Neuronal stem cell (in vitro differentiated cells): ENCODE data around the gene DLG3.
A peak's percentile ranks its signal among the peaks of the same experiment; 100 is the strongest.

Experiments
- DNase-seq: peaks from one replicate; pipeline ENCODE4 v3.0.0-alpha.2; 2013; ENCODE audit warnings: low spot score
- H2AFZ ChIP-seq: one replicate; pipeline ENCODE4 v1.6.1; 2013; ENCODE audit warnings: mild to moderate bottlenecking, low read length, inconsistent platforms
- H2AK5ac ChIP-seq: 2 replicates; pipeline ENCODE4 v1.6.1; 2013; ENCODE audit warnings: low read depth, mild to moderate bottlenecking, inconsistent platforms, low read length, moderate library complexity, mixed read lengths
- H2BK120ac ChIP-seq: 2 replicates; pipeline ENCODE4 v1.6.1; 2013; ENCODE audit warnings: low read depth, mild to moderate bottlenecking, inconsistent platforms, low read length, moderate library complexity, mixed read lengths
- H2BK12ac ChIP-seq: one replicate; pipeline ENCODE4 v1.6.1; 2013; ENCODE audit warnings: low read length, inconsistent platforms
- H2BK15ac ChIP-seq: 2 replicates; pipeline ENCODE4 v1.6.1; 2013; ENCODE audit warnings: mild to moderate bottlenecking, low read length, inconsistent platforms, mixed read lengths
- H2BK5ac ChIP-seq: one replicate; pipeline ENCODE4 v1.6.1; 2013; ENCODE audit warnings: inconsistent platforms, mild to moderate bottlenecking, low read length, moderate library complexity
- H3K14ac ChIP-seq: one replicate; pipeline ENCODE4 v1.6.1; 2013; ENCODE audit warnings: low read length, inconsistent platforms
- H3K18ac ChIP-seq: 2 replicates; pipeline ENCODE4 v1.6.1; 2013; ENCODE audit warnings: low read length, inconsistent platforms
- H3K23ac ChIP-seq: 2 replicates; pipeline ENCODE4 v1.6.1; 2013; ENCODE audit warnings: low read depth, mild to moderate bottlenecking, mixed read lengths, low read length, inconsistent platforms; ENCODE audit not compliant: poor library complexity
- H3K27ac ChIP-seq: replicated peaks from 3 replicates; pipeline ENCODE4 v1.5.1; 2013; ENCODE audit warnings: low read length, inconsistent platforms
- H3K27me3 ChIP-seq, 3 experiments: 2 replicates each; pipeline ENCODE4 v1.6.1; 2013; ENCODE audit warnings: low read length in 3 of 3, mild to moderate bottlenecking in 2 of 3, inconsistent platforms in 1 of 3, low read depth in 1 of 3, mixed read lengths in 1 of 3, moderate library complexity in 1 of 3; ENCODE audit not compliant: control insufficient read depth in 3 of 3, insufficient read depth in 3 of 3
- H3K36me3 ChIP-seq, 2 donors: replicated peaks in 1 of 2; 2 replicates each; pipeline ENCODE4 v1.6.1; 2013; ENCODE audit warnings: low read length in 2 of 2; ENCODE audit not compliant: control insufficient read depth in 2 of 2, insufficient read depth in 2 of 2
- H3K4ac ChIP-seq: 2 replicates; pipeline ENCODE4 v1.6.1; 2013; ENCODE audit warnings: inconsistent platforms, mild to moderate bottlenecking, low read length, moderate library complexity
- H3K4me1 ChIP-seq, 2 donors: 1 replicate in 1 of 2; 2 replicates in 1 of 2; pipeline ENCODE4 v1.6.1; 2013; ENCODE audit warnings: low read length in 2 of 2, low read depth in 1 of 2; ENCODE audit not compliant: control insufficient read depth in 2 of 2, insufficient read depth in 1 of 2
- H3K4me2 ChIP-seq: one replicate; pipeline ENCODE4 v1.6.1; 2013; ENCODE audit warnings: mild to moderate bottlenecking, low read length, inconsistent platforms; ENCODE audit not compliant: insufficient read depth, poor library complexity, severe bottlenecking
- H3K4me3 ChIP-seq, 2 donors: 2 replicates each; pipeline ENCODE4 v1.5.1; 2013; ENCODE audit warnings: low read length in 2 of 2, mild to moderate bottlenecking in 2 of 2, inconsistent platforms in 1 of 2, moderate library complexity in 1 of 2
- H3K79me1 ChIP-seq: one replicate; pipeline ENCODE4 v1.6.1; 2013; ENCODE audit warnings: low read depth, mild to moderate bottlenecking, inconsistent platforms, low read length, moderate library complexity
- H3K9ac ChIP-seq: one replicate; pipeline ENCODE4 v1.6.1; 2013; ENCODE audit warnings: mild to moderate bottlenecking, low read depth, low read length, inconsistent platforms; ENCODE audit not compliant: poor library complexity
- H3K9me3 ChIP-seq, 2 donors: replicated peaks in 1 of 2; 2 replicates each; pipeline versions ENCODE3 to v1.6.1; 2013; ENCODE audit warnings: low read length in 2 of 2, mild to moderate bottlenecking in 2 of 2, inconsistent platforms in 1 of 2, low read depth in 1 of 2, mixed read lengths in 1 of 2, moderate library complexity in 1 of 2; ENCODE audit not compliant: control insufficient read depth in 2 of 2, insufficient read depth in 1 of 2
- H4K8ac ChIP-seq: one replicate; pipeline ENCODE4 v1.6.1; 2013; ENCODE audit warnings: low read depth, mild to moderate bottlenecking, inconsistent platforms, low read length, moderate library complexity
- H4K91ac ChIP-seq: one replicate; pipeline ENCODE4 v1.6.1; 2013; ENCODE audit warnings: low read length, low read depth, mild to moderate bottlenecking, inconsistent platforms; ENCODE audit not compliant: poor library complexity
- WGBS, 2 donors: extraction: QIAGEN DNeasy Blood & Tissue Kit; methylation state at CpG; one replicate each; pipeline ENCODE4 v1.1.7; 2013; ENCODE audit warnings: missing lambda C conversion rate in 2 of 2, mixed read lengths in 1 of 2; ENCODE audit not compliant: insufficient read length in 2 of 2, insufficient replicate concordance in 1 of 2; ENCODE audit errors: extremely low coverage in 2 of 2; 5-methylcytosine and 5-hydroxymethylcytosine counted together

DLG3 gene

DNA sequence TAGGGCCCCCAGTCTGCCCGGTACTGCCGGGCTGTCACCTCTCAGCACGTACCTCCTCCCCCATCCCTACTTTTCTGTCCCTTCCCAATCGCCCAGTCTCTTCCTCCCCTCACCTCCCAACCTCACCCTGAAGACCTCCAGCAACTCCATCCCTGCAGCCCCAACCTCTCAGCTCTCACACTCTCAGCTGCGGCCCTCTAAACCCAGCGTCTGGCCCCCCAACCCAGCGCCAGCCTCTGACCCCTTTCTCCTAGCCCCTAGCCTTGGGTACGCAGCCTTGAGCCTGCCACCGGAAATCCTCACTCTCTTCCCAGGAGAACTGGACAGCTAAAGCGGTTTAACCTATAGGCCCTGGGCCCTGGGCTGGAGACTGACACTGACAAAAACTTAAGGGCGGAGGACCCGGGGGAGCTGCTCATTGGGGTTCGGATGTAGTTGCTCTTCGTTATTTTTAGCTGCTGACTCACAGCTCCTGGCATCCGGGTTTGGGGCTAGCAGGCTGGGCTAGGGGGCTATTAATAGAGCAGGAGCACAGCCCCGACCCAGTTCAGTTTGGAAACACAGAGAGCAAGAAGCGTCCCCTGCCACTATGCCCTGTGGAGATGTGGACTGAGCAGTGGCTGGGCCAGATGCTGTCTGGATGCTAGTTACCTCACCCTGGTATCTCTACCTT lies 9.6 kb upstream of the DLG3 start:
- H3K4me3 ChIP-seq: peak overlapping the region; percentile 62 to 84
- H2BK5ac ChIP-seq: no peak overlapping the region
- peaks cover 0 to 3% of the 10 kb centered on the region in 2 donors for H3K36me3 ChIP-seq
- H3K18ac ChIP-seq: no peak overlapping the region
- H4K8ac ChIP-seq: no peak overlapping the region
- H3K79me1 ChIP-seq: no peaks in the 10 kb centered on the region
- no peak overlapping the region for H2BK12ac ChIP-seq
- peak overlapping the region; percentile 31 for H3K23ac ChIP-seq
- no peak overlapping the region for H3K14ac ChIP-seq
- H3K4me2 ChIP-seq: peak overlapping the region; percentile 62
- no peak overlapping the region for H2BK120ac ChIP-seq
- no peak for DNase-seq
- no peaks in the 10 kb centered on the region for H3K9me3 ChIP-seq
- H3K27me3 ChIP-seq: peaks cover 0 to 3% (median 0%) of the 10 kb centered on the region in 3 experiments
- peak overlapping the region; percentile 91 for H2AFZ ChIP-seq
- no peak overlapping the region for H2BK15ac ChIP-seq
- no CpG with 5 or more reads among the region's 17 CpGs for WGBS, 2 donors
- peaks cover 5 to 12% of the 10 kb centered on the region in 2 donors for H3K4me1 ChIP-seq
- H2AK5ac ChIP-seq: no peak overlapping the region
- no peak overlapping the region for H3K27ac ChIP-seq
- no peak overlapping the region for H4K91ac ChIP-seq
- H3K4ac ChIP-seq: no peak overlapping the region
- peak overlapping the region; percentile 44 for H3K9ac ChIP-seq

DNA sequence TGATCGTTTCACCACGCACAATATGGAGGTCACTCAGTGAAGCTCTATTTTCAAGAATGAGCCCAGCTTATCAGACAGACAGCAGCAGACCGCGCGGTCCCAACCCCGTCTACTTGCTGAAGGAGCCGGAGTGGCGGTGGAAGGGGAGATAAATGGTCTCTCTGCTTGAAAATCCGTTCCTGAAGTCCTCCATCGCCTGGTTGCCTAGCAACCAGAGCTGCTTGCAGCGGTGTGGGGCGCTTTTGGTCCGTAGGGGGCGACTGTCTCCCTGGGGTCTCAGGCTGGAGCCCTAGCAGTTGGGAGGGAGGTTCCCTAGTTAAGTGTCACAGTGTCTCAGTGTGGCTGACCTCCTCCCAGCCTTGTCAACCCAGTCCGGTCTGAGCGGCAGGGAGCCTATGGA lies 8.3 kb upstream of the DLG3 start:
- Histone ChIP-seq H3K4me2 (no peak overlapping the region), H3K27me3 (no peaks in the 10 kb centered on the region), H3K36me3 (no peaks in the 10 kb centered on the region), H3K18ac (no peak overlapping the region), H3K9me3 (no peaks in the 10 kb centered on the region), H2AFZ (peak overlapping the region; percentile 70), H3K4me1 (peaks cover 5 to 12% of the 10 kb centered on the region in 2 donors), H3K4me3 (peak overlapping the region in 1 of 2 donors; percentile 3), H2BK120ac (no peak overlapping the region), H3K79me1 (no peaks in the 10 kb centered on the region), H2BK15ac (no peak overlapping the region), H4K91ac (no peak overlapping the region), H3K23ac (no peak overlapping the region), H3K9ac (no peak overlapping the region), H2BK12ac (no peak overlapping the region), H3K14ac (no peak overlapping the region), H3K27ac (no peak overlapping the region), H4K8ac (no peak overlapping the region), H2BK5ac (no peak overlapping the region), H2AK5ac (no peak overlapping the region), H3K4ac (no peak overlapping the region)
- no peak for DNase-seq
- WGBS, 2 donors: no CpG with 5 or more reads among the region's 16 CpGs

DNA sequence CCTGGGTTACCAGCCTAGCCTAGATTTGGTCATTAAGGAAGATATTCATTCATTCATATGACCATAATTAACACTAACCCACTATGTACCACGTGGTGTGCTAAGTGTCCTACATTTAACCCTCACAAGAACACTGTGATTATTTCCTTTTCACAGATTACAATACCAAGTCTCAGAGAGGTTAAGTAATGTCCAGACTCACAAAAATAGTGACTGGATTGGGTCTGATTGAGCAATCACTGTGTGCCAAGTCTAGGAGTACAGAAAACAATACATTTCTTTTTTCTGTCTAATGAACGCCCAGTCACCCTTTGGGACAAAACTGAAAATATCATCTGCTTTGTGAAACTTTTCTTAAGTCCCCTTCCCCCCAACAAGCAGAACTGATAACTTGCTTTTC lies 7.6 kb upstream of the DLG3 start:
- H3K9me3 ChIP-seq: no peaks in the 10 kb centered on the region
- no peak overlapping the region for H3K18ac ChIP-seq
- H3K79me1 ChIP-seq: no peaks in the 10 kb centered on the region
- no peak overlapping the region for H4K91ac ChIP-seq
- no peak overlapping the region for H4K8ac ChIP-seq
- H2BK120ac ChIP-seq: no peak overlapping the region
- no peak overlapping the region for H3K23ac ChIP-seq
- H3K4me3 ChIP-seq: no peak overlapping the region
- no CpG with 5 or more reads among the region's 2 CpGs for WGBS, 2 donors
- H3K4ac ChIP-seq: no peak overlapping the region
- H3K36me3 ChIP-seq: no peaks in the 10 kb centered on the region
- no peak overlapping the region for H2BK5ac ChIP-seq
- no peak overlapping the region for H2AFZ ChIP-seq
- no peak overlapping the region for H3K9ac ChIP-seq
- H3K27me3 ChIP-seq: no peaks in the 10 kb centered on the region
- no peak overlapping the region for H2BK15ac ChIP-seq
- H3K14ac ChIP-seq: no peak overlapping the region
- H3K27ac ChIP-seq: no peak overlapping the region
- no peak overlapping the region for H3K4me2 ChIP-seq
- DNase-seq: no peak
- H3K4me1 ChIP-seq: peaks cover 5 to 12% of the 10 kb centered on the region in 2 donors
- no peak overlapping the region for H2BK12ac ChIP-seq
- no peak overlapping the region for H2AK5ac ChIP-seq

DNA sequence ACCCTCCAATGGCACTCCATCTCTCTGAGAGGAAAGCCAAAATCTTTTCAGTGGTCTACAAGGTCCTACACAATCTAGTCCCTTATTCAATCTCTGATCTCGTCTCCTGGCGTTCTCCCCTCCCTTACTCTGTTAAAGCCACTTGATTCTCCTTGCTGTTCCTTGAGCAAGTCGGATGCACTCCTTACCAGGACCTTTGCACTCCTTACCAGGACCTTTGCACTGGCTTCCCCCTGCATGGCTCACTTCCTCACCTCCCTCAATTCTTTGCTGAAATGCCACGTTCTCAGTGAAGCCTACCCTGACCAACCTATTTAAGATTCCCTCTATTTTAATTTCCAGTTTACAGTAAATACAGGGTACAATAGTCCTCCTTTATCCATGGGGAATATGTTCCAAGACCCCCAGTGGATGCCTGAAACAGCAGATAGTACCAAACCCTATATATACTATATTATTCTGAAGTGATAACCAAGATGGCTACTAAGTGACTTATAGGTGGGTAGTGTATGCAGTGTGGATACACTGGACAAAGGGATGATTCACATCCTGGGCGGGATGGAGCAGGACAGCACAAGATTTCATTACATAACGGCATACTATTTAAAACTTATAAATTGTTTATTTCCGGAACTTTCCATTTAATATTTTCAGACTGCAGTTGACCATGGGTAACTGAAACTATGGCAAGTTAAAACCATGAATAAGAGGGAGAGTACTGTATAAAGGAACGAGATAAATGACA lies 6.5 kb upstream of the DLG3 start:
- no peak overlapping the region for H3K27ac ChIP-seq

More for the DNA sequence above, 6.5 kb upstream of the DLG3 start:
- no peaks in the 10 kb centered on the region for H3K9me3 ChIP-seq
- H3K4me3 ChIP-seq: no peak overlapping the region
- H2AK5ac ChIP-seq: no peak overlapping the region
- H2BK120ac ChIP-seq: no peak overlapping the region
- H3K23ac ChIP-seq: no peak overlapping the region
- H3K4me2 ChIP-seq: no peak overlapping the region
- no peak overlapping the region for H2BK12ac ChIP-seq
- no peak overlapping the region for H4K91ac ChIP-seq
- H2AFZ ChIP-seq: no peak overlapping the region
- no peak for DNase-seq
- no peak overlapping the region for H2BK5ac ChIP-seq
- no peaks in the 10 kb centered on the region for H3K79me1 ChIP-seq
- no peak overlapping the region for H3K14ac ChIP-seq
- WGBS, 2 donors: no CpG with 5 or more reads among the region's 8 CpGs
- no peak overlapping the region for H3K4ac ChIP-seq
- no peak overlapping the region for H3K18ac ChIP-seq
- no peaks in the 10 kb centered on the region for H3K36me3 ChIP-seq
- no peak overlapping the region for H2BK15ac ChIP-seq
- no peaks in the 10 kb centered on the region for H3K27me3 ChIP-seq
- H3K4me1 ChIP-seq: peaks cover 5 to 12% of the 10 kb centered on the region in 2 donors
- no peak overlapping the region for H4K8ac ChIP-seq
- H3K9ac ChIP-seq: no peak overlapping the region
